H54 (cell line): ENCODE data around the gene MELK.

ENCODE experiments used
- DNase-seq: peaks from one replicate; pipeline ENCODE4 v3.0.0; 2011; ENCODE audit warnings: low spot score, mixed read lengths; ENCODE audit not compliant: insufficient read length
- FAIRE-seq: peaks from 3 replicates; lab custom pipeline; 2011; peaks lifted over from hg19 to GRCh38; lab: Jason Lieb, UNC
- POLR2A ChIP-seq: IDR thresholded peaks from 2 replicates; pipeline ENCODE4 v1.6.1; 2011; ENCODE audit warnings: low read depth, mild to moderate bottlenecking, low read length

Gene MELK

DNA sequence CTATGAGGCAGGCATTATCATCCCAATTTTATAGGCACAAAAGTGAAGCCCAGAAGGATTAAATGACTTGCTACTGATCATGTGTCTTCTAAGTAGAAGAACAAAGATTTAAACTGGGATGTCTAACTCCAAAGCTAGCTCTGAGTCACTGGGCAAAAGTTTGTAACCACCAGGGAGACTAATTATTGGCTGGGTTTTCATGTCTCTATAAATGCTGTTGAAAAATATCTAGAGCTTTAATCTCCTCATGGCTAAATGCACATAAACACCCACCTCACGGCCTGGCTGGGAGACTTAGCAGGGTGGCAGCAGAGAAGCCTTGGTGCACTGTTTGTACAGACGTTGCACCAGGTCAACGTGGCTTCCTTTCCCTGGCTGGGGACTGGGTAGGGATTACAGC is 144.6 kb downstream of the MELK start:
- DNase-seq (no peak), FAIRE-seq (no peak)
- no peak for TF ChIP-seq POLR2A

DNA sequence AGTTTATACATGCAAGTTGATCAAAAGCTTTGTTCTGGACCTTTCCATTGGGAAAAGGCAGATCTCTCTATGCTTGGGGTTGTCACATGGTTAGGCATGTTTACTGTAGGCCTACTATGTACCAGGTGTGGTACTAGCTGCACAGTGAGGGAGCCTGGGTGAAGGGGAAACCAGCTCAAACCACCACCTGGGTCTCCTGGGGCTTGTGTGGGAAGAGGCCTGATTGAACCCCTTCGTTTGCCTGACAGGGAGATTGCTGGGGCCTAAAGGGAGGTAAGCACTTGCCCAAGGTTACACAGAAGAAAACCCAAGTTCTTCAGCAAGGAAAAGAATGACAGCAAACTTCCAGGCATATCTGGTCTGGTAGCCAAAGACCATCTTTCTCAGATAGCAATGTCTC is 145.9 kb downstream of the MELK start:
- no peak for FAIRE-seq
- TF ChIP-seq POLR2A: no peak
- DNase-seq: no peak

DNA sequence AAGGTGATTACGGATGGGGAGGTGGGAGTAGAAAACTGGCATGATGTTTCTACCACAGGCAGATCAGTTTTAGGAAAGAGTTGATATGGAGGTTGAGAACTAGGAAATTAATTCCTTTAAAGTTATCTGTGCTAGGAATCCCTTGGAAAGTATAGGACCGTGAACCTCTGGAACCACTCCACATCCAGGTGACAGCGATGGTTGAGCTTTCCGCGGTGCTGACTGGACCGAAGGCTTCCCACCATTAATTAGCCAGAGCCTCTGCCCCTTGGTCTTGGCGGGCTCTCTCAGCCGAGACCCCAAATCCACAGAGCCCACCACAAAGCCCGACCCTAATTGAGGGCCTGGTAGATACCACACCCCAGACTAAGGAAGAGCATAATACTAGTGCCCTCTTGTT is 147.3 kb downstream of the MELK start:
- FAIRE-seq (no peak), DNase-seq (no peak)
- no peak for TF ChIP-seq POLR2A

DNA sequence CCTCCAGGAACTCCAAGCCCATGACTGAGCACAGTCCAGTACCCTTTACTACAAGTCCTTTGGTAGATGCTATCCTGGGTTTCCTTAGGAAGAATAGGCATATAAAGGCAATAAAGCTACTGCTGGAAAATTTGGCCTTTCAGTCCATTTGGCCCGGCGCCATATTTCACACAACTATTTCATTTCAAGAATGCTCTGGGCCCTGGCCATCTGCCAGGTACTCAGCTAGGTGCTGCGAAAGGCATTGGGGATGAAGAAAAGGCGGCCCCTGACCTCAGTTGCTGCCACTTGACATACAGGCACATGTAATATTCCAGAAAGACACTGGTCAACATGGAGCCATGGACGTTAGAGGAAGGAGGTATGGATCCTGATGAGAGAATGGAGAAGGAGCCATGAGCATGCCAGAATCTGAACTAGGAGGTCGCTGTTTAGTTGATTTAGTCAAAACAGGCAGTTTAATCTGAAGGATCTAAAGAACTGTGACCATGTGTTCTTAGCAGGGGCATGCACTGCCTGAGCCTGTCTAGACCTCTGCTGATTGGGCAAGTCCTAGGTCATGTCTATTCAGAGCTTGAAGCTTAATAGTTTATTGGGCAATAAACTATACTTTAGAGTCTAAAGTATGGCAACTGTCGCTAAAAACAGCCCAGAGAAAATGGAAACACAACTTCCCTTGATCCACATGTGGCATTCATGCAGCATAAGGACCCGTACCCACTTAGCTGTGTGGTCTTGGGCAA is 149.3 kb downstream of the MELK start:
- TF ChIP-seq POLR2A: no peak
- FAIRE-seq (no peak), DNase-seq (no peak)

DNA sequence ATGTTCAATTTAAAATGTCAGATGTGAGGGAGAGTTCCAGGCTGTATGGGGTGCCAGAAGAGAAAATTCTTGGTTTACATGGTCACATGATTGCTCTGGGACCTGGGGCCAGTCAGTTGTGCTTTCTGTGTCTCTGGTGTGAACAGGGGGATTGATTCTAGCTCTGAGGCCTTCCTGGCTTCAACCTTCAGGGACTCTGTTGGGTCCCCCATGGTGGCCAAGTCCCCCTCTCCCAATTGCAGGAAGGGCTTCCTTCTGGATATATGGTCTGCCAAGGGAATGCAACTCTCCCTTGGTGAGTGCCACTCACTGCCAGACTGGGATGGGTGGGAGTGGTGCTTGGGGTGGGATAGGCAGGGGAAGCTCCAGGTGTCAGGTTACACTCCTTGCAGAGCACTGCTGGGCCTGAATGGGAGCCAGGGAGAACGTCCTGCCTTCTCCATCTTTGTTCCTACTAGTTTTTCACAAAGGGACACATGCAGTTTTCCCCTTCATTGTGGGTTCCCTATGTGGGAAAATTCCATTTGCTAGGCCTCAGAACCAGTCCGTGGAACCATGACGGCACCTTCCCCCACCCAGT is 153.2 kb downstream of the MELK start:
- no peak for TF ChIP-seq POLR2A
- DNase-seq: no peak
- FAIRE-seq: no peak
